Medulla oblongata (tissue), 1 donor: ENCODE measurements around the gene SHROOM3.

Experiments used
- DNase-seq: peaks from one replicate; pipeline ENCODE4 v3.0.0-alpha.2; 2015; ENCODE audit errors: extremely low spot score

SHROOM3 gene

DNA sequence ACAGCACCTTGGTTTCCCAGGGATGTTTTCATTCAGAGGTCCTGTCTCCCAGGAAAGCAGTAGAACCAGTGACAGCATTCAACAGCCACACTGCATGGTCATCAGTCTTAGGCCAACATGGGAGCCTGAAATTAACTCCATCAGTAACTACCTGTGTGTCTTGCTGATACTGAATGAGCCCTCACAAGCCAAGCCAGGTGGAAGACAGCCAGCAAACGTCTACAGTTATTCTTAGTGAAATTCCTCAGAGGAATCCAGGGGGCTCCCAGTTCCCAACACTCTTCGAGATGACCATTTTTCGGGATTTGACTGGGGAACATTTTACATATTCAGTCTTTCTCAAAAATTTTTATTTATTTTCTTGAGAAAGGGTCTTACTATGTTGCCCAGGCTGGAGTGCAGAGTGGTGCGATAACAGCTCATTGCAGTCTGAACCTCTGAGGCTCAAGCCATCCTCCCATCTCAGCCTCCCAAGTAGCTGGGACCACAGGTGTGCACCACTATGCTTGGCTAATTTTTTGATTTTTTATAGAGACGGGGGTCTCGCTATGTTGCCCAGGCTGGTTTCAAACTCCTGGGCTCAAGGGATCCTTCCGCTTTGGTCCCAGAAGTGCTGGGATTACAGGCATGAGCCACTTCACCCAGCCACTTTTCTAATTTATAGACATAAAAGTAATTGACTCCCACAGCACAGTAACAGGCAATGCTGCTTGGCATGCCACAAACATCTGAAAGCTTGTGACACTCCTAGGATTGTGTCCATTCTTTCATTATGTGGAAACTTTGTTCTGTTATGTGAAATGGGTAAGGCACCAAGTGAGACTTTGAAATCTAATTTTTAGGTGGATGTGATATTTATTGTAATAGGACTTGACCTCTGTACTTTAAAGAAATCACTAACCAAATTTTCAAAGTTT is 346.0 kb downstream of the SHROOM3 start:
- DNase-seq, result no peak

DNA sequence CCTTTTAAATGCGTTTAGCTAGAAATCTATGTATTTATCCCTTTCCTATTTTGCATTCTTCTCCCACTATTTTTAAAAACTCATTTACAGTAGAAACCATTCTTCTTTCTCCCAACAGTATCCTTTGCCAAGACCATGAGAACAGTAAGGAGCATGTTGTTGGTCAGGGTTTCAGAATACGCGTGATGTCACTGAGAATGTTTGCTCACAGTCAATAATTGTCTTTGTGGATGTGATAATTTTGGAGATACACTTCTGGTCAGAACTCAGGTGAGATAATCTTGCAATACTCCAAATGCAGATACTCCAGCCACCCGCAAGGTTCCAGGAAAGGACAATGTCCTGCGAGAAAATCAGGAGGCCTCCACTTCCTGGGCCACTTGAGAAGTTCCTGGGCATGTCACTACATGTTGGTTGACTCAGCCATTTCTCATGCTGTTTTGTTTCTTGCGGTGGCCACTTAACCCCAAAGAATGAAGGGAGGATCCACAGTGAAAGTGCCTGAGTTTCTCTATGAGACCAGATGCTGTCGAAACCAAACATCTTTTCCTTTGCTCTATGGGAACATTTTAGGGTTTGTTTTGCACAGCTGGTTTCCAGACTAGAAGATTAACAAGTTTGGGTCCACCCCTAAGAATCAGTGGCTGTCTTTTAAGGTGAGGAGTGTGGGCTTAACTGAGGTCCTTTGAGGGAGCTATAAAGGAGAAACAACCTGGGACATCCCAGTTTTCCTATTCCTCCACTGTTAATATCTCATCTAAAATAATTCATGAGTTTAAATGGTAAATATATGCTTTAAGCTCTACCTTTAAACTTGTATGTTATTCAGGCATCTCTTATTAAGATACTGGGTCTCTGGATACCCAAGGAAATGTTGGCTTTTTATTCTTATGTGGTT is 346.9 kb downstream of the SHROOM3 start:
- no peak for DNase-seq

DNA sequence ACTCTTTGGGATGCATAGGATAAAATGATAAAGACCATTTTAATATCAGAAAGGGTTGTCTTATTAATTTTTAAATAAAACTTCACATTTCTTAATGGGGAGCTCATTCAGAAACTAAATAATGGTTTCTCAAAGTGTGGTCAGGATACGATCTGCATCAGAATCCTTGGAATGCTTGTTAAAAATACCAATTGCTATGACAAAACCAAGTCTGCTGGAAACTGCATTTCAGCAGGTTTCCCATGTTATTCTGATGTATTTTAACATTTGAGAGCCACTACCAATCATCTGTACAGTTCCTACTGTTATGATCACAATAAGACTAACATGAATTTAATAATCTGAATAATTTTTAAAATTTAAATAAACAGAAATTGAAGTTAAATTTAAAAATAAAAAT is 347.8 kb downstream of the SHROOM3 start:
- DNase-seq, result no peak

DNA sequence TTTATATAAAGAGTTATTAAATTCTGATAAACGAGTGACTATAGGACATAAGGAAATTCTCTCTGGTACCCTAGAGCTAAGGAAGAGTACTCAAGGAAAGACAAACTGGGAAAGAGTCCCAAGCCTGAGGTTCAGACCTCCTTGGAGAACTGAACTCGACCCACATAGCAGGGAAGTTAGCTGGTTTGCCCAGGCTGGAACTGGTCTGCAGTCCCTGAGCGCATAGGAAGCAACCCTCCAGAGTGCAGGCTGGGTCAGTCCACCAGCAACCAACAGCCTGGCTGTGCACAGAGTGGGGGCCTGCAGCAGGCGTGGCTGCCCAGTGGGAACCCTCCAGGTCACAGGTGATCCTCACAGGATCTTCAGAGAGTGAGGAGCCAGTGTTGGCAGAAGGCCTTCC is 348.8 kb downstream of the SHROOM3 start:
- DNase-seq, result no peak

DNA sequence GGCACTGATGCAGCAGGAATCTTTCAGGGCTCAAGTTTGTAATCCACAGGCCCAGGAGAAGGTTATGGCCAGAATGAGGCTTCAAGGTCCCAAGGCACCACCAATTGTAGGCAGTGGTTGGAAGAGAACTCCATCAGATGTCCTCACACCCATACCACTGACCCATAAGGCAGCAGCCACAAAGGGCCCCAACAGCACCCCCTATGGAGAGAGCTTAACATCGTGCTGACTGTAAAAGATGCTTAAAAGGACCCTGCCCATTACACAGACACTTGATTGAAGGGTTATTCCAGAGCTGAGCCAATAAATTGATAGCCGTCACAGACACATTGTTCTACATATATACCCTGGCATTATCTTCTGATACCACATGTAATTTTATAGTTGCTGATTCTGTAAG is 349.2 kb downstream of the SHROOM3 start:
- DNase-seq, result no peak

DNA sequence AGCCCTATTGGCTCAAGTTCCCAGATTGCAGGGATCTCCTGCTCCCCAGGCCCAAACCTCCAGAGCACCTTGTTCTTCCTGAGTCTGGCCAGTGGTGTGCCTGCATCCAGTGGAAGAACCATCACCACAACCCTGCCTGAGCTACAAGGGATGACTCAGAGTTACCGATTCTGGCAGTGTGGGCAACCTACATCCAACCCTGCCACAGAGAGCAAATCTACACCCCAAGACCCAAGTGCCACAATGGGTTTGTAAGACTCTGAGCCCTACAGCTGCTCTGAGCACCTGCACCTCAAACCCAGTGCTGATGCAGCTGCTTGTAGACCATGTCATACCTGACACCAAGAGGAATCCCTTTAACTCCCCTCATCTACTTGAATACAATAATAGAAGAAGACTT is 352.9 kb downstream of the SHROOM3 start:
- DNase-seq, result no peak

DNA sequence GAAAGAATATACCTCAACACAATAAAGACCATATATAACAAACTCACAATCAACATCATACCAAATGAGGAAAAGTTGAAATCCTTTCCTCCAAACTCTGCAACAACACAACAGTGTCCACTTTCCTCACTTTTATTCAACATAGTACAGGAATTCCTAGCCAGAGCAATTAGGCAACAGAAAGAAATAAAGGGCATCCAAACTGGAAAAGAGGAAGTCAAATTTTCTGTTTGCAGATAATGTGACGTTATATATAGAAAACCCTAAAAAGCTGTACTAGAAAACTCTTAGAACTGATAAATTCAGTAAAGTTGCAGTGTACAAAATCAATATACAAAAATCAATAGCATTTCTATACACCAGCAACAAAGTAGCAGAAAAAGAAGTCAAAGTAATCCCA is 355.3 kb downstream of the SHROOM3 start:
- no peak for DNase-seq

DNA sequence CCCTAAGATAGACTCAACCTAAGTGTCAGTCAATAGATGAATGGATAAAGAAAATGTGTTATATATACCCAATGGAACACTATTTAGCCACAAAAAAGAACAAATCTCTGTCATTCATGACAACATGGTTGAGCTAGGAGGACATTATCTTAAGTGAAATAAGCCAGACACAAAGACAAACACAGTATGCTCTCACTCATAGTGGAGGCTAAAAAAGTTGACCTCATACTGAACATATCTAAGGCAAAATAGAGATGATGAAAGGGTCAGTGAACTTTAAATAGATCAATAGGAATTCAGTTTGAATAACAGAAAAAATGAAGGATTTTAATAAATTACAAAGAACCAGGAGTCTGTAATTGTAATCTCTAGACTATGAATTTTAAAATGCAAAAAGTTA is 356.4 kb downstream of the SHROOM3 start:
- no peak for DNase-seq

DNA sequence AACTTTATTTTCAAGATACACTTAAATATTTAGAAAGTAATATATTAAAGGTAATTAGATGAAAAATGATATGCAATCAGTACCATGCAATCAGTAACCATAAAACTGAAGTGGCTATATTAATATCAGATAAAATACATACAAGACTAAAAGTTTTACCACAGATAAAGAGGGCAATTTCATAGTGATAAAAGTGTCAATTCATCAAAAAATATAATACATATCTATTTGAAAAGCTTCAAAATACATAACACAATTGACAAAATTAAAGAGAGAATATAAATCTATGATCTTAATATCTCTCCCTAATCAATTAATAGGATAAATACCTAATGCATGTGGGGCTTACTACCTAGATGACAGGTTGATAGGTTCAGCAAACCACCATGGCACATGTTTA is 357.4 kb downstream of the SHROOM3 start:
- no peak for DNase-seq

DNA sequence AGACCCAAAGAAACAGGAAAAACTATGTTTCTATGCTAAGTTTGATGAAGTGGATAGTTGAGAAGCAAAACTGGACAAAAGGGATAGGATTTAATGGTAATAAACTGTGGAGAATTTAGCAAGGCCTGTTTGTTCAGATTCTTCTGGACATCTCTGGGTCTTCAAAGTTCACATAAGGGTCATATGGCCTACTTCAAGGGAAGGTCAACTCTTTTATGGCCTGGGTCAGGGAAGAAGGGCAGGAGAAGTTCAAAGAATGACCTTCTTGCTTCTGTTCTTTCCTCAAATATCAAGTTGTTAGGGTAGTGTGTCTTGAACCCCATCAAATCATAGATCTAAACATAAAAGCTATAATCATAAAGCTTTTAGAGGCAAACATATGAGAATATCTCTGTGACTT is 360.2 kb downstream of the SHROOM3 start:
- DNase-seq, result no peak

DNA sequence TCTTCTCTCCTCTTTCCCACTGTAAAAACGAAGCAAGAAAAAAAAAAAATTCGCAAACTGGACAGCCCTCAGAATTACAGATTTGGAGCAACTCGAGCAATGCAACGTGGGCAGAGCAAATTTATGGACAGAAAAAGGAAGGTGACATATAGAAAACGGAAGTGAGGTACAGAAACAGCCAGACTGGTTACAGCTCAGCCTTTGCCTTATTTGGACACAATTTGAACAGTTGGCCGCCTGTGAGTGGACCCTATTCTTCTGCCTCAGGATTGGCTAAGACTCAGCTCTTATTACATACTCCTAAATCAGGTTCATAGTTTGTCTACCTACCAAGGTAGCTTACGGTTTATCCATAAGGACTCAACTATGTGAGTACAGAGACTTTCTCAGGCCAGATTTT is 364.1 kb downstream of the SHROOM3 start:
- no peak for DNase-seq

DNA sequence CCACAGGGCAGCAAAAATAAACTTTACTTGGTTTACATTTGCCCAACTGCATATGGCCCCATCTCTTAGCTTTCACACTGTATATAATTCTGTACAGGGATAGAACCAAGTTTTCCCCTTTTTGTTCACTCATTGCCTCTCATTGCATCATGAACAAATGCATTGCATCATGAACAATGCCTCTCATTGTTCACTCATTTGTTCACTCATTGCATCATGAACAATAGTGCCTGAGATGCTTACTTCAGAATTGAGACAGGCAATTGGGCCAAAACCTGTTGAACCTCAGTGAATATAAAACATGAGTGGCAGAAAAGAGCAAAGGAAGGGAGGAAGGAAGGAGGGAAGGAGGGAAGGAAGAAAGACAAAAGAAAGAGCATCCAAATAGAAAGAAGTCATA is 364.7 kb downstream of the SHROOM3 start:
- no peak for DNase-seq

DNA sequence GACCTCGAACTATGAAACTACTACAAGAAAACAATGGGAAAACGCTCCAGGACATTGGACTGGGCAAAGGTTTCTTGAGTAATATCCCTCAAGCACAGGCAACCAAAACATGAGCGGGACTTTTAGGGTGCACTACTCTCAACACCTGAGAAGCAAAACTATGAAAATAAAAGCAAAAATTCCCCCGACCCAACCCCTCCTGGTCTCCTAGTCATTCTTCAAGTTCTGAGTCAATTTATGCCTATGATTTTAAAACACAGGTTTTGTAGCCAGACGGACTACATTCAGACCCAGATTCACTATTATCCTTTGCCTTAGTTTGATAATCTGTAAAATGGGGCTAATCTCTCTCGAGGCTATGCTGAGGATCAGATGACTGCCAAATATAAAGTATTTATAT is 365.9 kb downstream of the SHROOM3 start:
- no peak for DNase-seq

DNA sequence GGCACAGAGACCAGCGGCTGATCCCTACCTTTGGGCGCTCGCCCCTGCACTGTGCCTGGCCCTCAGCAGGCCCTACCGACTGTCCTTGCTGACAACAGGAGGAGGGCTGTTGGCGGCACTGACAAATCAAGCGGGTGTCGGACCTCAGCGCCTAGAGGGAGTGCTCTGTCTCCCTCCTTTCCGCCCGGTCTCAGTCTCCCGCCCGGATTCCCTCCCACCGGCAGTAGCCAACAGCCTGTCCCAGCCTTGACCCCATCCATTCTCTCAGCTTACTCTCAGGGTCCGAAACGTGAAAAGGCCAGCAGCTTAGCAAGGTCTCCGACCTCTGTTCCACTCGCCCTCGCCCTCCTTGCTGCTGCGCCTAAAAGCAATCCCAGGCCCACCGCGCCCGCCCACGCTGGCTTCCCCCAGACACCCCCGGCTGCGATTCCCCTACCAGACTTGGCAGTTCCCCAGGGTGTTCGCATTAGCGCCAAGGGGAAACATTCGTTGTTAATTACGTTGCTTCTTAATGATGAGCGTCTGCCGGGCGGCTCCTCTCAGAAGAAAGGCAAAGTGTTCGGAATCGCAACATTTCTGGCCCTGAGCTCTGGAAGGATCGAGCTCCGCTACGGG is 366.7 kb downstream of the SHROOM3 start:
- no peak for DNase-seq

DNA sequence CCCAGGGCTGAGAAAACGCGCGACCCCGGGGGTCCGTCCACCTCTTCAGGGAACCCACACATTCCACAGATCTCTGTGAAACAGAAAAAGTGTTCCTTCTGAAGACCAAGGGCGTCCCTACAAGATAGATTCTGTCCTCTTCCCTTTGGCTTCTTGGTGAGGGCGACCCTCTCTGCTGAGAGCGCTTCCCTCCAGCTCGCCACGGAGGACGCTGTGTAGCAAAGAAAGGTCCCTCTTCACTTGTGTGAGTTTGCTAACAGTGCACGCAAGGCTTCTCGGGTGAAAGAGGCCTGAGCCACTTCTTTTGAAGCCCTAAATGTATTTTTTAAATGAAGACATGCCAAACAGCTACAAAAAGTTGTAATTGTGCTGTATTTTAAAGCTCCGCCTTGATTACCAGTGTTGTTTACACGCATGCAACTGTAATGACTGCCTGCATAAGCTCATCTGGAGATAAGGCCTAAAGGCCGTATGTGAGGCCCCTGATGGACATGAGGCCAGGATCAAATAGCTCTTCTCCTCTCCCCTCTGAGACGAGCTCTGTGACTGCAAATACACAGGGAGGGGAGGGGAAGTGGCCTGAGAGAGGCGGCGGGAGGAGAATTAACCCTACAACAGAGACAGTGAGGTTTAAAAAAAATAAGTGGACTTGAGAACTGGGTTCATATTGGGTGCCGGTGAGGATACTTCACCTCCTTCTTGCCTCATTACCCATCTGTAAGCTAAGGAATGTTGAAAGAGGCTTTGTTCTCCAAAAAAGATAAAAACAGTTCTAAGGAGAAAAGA is 367.4 kb downstream of the SHROOM3 start:
- DNase-seq, result no peak

DNA sequence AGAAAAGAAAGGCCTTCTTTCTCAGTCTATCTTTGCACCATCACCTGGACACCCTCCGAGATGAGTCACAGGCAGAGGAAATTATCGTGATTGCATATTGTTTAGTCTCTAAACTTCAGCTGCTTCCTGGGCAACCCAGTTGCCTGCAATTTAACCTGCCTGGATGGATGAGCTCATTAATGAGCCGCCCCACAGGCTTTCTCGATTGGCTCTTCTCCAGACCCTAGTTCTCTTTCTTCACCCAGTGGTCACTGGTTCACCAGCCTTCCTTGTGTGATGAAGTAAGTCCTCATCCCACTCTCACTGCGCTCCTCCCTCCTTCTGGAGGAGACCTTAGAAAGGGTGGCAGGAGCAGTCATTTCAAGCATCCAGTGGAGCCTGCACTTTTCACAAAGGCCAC is 368.5 kb downstream of the SHROOM3 start:
- DNase-seq, result no peak

DNA sequence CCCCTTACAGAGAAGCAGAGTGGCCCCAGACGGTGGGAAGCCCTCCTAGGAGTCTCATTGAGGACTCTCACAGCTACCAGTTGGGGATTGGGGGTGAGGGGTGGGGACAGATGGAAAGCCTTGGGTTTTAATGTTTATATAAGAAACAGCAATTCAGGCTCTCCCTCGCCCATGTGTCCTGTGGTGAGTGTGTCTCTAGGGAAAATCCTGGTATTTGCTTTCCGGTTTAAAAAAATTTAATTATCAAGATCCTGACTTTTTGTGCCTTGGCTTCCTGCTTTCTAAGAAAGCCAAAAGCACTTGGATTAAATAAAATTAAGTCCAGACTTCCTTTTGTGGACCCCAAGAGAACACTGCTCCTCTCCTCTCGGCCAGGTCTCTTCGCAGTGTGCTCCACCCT is 369.1 kb downstream of the SHROOM3 start:
- DNase-seq, result no peak

DNA sequence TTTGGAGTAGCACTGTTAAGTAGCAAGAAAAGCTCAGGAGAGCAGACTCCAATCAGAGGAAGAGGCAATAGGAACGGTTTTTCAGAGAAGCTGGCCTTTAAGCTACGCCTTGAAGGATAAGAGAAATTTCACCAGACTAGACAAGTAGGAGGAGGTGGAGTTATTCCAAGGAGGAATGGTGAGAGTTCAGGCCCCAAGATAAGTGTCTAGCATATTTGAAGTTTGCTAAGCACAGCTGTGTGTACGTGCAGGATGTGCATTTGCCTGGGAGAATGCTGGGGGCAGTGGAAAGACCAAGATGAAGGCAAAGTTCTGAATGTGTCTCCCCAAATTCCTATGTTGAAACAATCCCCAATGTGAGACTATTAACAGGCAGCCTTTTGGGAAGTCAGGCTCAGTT is 371.3 kb downstream of the SHROOM3 start:
- no peak for DNase-seq

DNA sequence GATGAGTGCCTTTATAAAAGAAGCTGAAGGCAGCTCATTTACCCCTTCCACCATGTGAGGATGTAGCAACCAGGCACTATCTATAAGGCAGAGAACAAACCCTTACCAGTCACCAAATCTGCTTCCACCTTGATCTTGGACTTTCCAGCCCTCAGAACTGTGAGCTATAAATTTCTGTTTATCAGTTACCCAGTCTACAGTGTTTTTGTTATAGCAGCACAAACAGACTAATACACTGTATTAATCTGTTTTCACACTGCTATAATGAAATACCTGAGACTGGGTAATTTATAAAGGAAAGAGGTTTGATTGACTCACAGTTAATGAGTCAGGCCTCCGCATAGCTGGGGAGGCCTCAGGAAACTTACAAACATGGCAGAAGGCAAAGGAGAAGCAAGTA is 371.7 kb downstream of the SHROOM3 start:
- no peak for DNase-seq

DNA sequence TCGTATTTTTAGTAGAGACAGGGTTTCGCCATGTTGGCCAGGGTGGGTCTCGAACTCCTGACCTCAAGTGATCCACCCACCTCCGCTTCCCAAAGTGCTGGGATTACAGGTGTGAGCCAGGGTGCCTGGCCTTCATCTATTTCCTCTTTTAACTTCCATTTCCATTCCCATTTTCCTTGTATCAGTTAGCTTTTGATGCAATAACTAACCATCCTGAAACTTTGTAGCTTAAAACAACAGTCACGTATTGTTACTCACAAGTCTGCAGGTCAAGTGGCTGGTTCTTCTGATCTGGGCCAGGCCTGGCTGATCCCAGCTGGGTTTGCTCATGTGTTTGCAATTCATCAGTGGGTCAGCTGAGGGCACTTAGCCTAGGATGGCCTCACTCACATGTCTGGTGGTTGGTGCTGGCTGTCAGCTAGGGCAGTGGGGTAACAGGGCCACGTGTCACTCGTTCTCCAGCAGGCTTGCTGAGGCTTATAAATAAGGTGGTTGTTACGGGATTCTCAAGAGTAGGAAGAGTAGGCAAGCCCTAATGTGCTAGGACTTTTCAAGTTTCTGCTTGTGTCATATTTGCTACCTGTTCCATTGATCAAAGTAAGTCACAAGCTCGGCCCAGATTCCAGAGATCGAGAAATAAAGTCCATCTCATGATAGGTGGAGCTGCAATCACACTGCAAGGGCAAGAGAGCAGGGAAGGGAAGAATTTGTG is 374.7 kb downstream of the SHROOM3 start:
- DNase-seq, result no peak
